Measurements from ENCODE around the gene PHKB. TPM values are rescaled to one million over a fixed set of nuclear protein-coding genes. Genes with fewer than 3 reads are reported as not detected.

Gene PHKB
- polyA plus RNA-seq, 1 donor (not counting 4 experiments of a cell fraction or from before 2014, with no cell fraction given) = 71.7 TPM

GRCh38 chr16:47519996-47520679 lies 59.0 kb downstream of the PHKB start:
- H3K27me3 ChIP-seq (ENCODE audit: control insufficient read depth, extremely low read depth, insufficient read depth, low read length) = no peaks in the 10 kb centered on the region
- no peaks in the 10 kb centered on the region for H3K9me1 ChIP-seq (ENCODE audit: control insufficient read depth, extremely low read depth, insufficient read depth, low read length)
- no peak overlapping the region for H2AFZ ChIP-seq (ENCODE audit: control insufficient read depth, low read length)
- DNase-seq (ENCODE audit: low read depth, low spot score) = no peak
- H3K36me3 ChIP-seq (ENCODE audit: control insufficient read depth in 2 of 2, extremely low read depth in 1 of 2, insufficient read depth in 2 of 2, low read length in 2 of 2) = peaks cover 0 to 2% of the 10 kb centered on the region in 2 experiments
- no peaks in the 10 kb centered on the region for H3K4me1 ChIP-seq (ENCODE audit: control insufficient read depth, extremely low read depth, insufficient read depth, low read length)
- no peaks in the 10 kb centered on the region for H3K79me2 ChIP-seq (ENCODE audit: control insufficient read depth, insufficient read depth, low read length)
- TF ChIP-seq, protein P1, sequence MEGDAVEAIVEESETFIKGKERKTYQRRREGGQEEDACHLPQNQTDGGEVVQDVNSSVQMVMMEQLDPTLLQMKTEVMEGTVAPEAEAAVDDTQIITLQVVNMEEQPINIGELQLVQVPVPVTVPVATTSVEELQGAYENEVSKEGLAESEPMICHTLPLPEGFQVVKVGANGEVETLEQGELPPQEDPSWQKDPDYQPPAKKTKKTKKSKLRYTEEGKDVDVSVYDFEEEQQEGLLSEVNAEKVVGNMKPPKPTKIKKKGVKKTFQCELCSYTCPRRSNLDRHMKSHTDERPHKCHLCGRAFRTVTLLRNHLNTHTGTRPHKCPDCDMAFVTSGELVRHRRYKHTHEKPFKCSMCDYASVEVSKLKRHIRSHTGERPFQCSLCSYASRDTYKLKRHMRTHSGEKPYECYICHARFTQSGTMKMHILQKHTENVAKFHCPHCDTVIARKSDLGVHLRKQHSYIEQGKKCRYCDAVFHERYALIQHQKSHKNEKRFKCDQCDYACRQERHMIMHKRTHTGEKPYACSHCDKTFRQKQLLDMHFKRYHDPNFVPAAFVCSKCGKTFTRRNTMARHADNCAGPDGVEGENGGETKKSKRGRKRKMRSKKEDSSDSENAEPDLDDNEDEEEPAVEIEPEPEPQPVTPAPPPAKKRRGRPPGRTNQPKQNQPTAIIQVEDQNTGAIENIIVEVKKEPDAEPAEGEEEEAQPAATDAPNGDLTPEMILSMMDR (optimal IDR thresholded peaks at IDR 0.05 in 1 of 3, IDR thresholded peaks at IDR 0.05 in 1 of 3, conservative IDR thresholded peaks at IDR 0.05 in 1 of 3; ENCODE audit: extremely low read depth in 1 of 3, insufficient read depth in 2 of 3, low read length in 3 of 3) = no peak
- TF ChIP-seq EZH2 (IDR thresholded peaks at IDR 0.05; ENCODE audit: low read length) = no peak
- no peak overlapping the region for H3K9ac ChIP-seq (ENCODE audit: control insufficient read depth, extremely low read depth, insufficient read depth, low read length)
- no peak overlapping the region for H3K4me2 ChIP-seq (ENCODE audit: control insufficient read depth, extremely low read depth, insufficient read depth, low read depth, low read length)
- no peak overlapping the region for H3K4me3 ChIP-seq (ENCODE audit: control insufficient read depth in 2 of 3, extremely low read depth in 1 of 3, insufficient read depth in 2 of 3, low read depth in 1 of 3, low read length in 3 of 3)
- dilution Hi-C loops (cut with MboI; ENCODE audit: extremely low pct_ligation_motif_present, low sequenced_read_pairs) = no loop called here
- FAIRE-seq = peak; percentile 17
- H3K27ac ChIP-seq (ENCODE audit: control insufficient read depth, insufficient read depth, low read length) = no peak overlapping the region
- no peaks in the 10 kb centered on the region for H4K20me1 ChIP-seq (ENCODE audit: control insufficient read depth, extremely low read depth, insufficient read depth, low read length)
- no peaks in the 10 kb centered on the region for H3K9me3 ChIP-seq (ENCODE audit: control insufficient read depth, low read depth, low read length)

GRCh38 chr16:47523342-47524006 lies 62.3 kb downstream of the PHKB start:
- TF ChIP-seq, protein P1 (optimal IDR thresholded peaks at IDR 0.05 in 1 of 3, IDR thresholded peaks at IDR 0.05 in 1 of 3, conservative IDR thresholded peaks at IDR 0.05 in 1 of 3; ENCODE audit: extremely low read depth in 1 of 3, insufficient read depth in 2 of 3, low read length in 3 of 3) = no peak
- no peak for TF ChIP-seq EZH2 (IDR thresholded peaks at IDR 0.05; ENCODE audit: low read length)
- FAIRE-seq (peak; percentile 65), DNase-seq (ENCODE audit: low read depth, low spot score) (no peak)
- Histone ChIP-seq H2AFZ (ENCODE audit: control insufficient read depth, low read length) (no peak overlapping the region), H3K4me1 (ENCODE audit: control insufficient read depth, extremely low read depth, insufficient read depth, low read length) (no peaks in the 10 kb centered on the region), H3K27ac (ENCODE audit: control insufficient read depth, insufficient read depth, low read length) (no peak overlapping the region), H3K9me3 (ENCODE audit: control insufficient read depth, low read depth, low read length) (no peaks in the 10 kb centered on the region), H3K36me3 (ENCODE audit: control insufficient read depth in 2 of 2, extremely low read depth in 1 of 2, insufficient read depth in 2 of 2, low read length in 2 of 2) (no peaks in the 10 kb centered on the region), H3K9me1 (ENCODE audit: control insufficient read depth, extremely low read depth, insufficient read depth, low read length) (no peaks in the 10 kb centered on the region), H3K4me2 (ENCODE audit: control insufficient read depth, extremely low read depth, insufficient read depth, low read depth, low read length) (no peak overlapping the region), H3K9ac (ENCODE audit: control insufficient read depth, extremely low read depth, insufficient read depth, low read length) (no peak overlapping the region), H3K4me3 (ENCODE audit: control insufficient read depth in 2 of 3, extremely low read depth in 1 of 3, insufficient read depth in 2 of 3, low read depth in 1 of 3, low read length in 3 of 3) (no peak overlapping the region), H3K27me3 (ENCODE audit: control insufficient read depth, extremely low read depth, insufficient read depth, low read length) (no peaks in the 10 kb centered on the region), H3K79me2 (ENCODE audit: control insufficient read depth, insufficient read depth, low read length) (no peaks in the 10 kb centered on the region), H4K20me1 (ENCODE audit: control insufficient read depth, extremely low read depth, insufficient read depth, low read length) (no peaks in the 10 kb centered on the region)
- dilution Hi-C loops (cut with MboI; ENCODE audit: extremely low pct_ligation_motif_present, low sequenced_read_pairs) = no loop called here
